ENCODE measurements around the gene ZCCHC4. TPM values are rescaled to one million over a fixed set of nuclear protein-coding genes. Genes with fewer than 3 reads are reported as not detected.

The ZCCHC4 gene
- total RNA-seq, 5 donors from 2014 or later (not counting 1 experiment from before 2014, with no cell fraction given): 10.6 to 12.9 (median 12.0) TPM

GRCh38 chr4:25330335-25330734 is 17.8 kb downstream of the ZCCHC4 start:
- ChIA-PET POLR2A (interaction anchor here (0.7 to 1.5 kb wide), 2 partner anchors 11 to 18 kb away, joined by 4 to 6 read pairs; partner anchors contain the start of gene ZCCHC4 (in 1 of the 2)), CTCF (interaction anchor here in 1 of 2 donors (0.7 to 2.6 kb wide), 2 partner anchors 18 to 1042 kb away, joined by 3 to 10 read pairs; partner anchors contain the start of gene ZCCHC4)
- no peaks in the 10 kb centered on the region for H3K27me3 Mint-ChIP-seq
- WGBS (ENCODE audit: insufficient coverage): no CpG with 5 or more reads among the region's 1 CpG
- Histone ChIP-seq H3K36me3 (ENCODE audit: control insufficient read depth in 2 of 2, extremely low read depth in 1 of 2, insufficient read depth in 1 of 2, low read length in 1 of 2) (peaks cover 4 to 10% of the 10 kb centered on the region in 2 donors), H3K9me3 (no peaks in the 10 kb centered on the region), H3K4me1 (ENCODE audit: control insufficient read depth in 1 of 2, extremely low read depth in 1 of 2, insufficient read depth in 2 of 2, low read length in 2 of 2) (peaks cover 0 to 14% of the 10 kb centered on the region in 2 experiments), H3K27ac (ENCODE audit: low read length) (no peak overlapping the region), H3K4me3 (ENCODE audit: control insufficient read depth in 1 of 2, extremely low read depth in 1 of 2, low read length in 1 of 2) (no peak overlapping the region), H3K27me3 (replicated peaks in 1 of 2; ENCODE audit: control insufficient read depth in 2 of 2, extremely low read depth in 1 of 2, insufficient read depth in 2 of 2, low read length in 1 of 2) (no peaks in the 10 kb centered on the region)
- no peak for DNase-seq
- H3K4me3 Mint-ChIP-seq: no peak overlapping the region
- H3K27ac Mint-ChIP-seq: peak overlapping the region in 1 of 2 donors; percentile 93
- no peak for ATAC-seq (replicated peaks in 1 of 4)
- no peaks in the 10 kb centered on the region for H3K9me3 Mint-ChIP-seq
- peaks cover 21% of the 10 kb centered on the region for H3K36me3 Mint-ChIP-seq
- peaks cover 19 to 20% (median 20%) of the 10 kb centered on the region in 3 donors for H3K4me1 Mint-ChIP-seq

- H3K4me3 Mint-ChIP-seq: peak overlapping the region; percentile 76 to 86 (median 77)
- Histone ChIP-seq H3K4me3 (ENCODE audit: control insufficient read depth in 1 of 2, extremely low read depth in 1 of 2, low read length in 1 of 2) (peak overlapping the region in 1 of 2 donors; percentile 45), H3K36me3 (ENCODE audit: control insufficient read depth in 2 of 2, extremely low read depth in 1 of 2, insufficient read depth in 1 of 2, low read length in 1 of 2) (peaks cover 5 to 10% of the 10 kb centered on the region in 2 donors), H3K4me1 (ENCODE audit: control insufficient read depth in 1 of 2, extremely low read depth in 1 of 2, insufficient read depth in 2 of 2, low read length in 2 of 2) (peaks cover 0 to 14% of the 10 kb centered on the region in 2 experiments), H3K9me3 (no peaks in the 10 kb centered on the region), H3K27me3 (replicated peaks in 1 of 2; ENCODE audit: control insufficient read depth in 2 of 2, extremely low read depth in 1 of 2, insufficient read depth in 2 of 2, low read length in 1 of 2) (no peaks in the 10 kb centered on the region), H3K27ac (ENCODE audit: low read length) (peak overlapping the region; percentile 84)
- ATAC-seq (replicated peaks in 1 of 4) (peak; percentile 47 to 62 (median 49)), DNase-seq (peak in 1 of 35 experiments; percentile 29)
- peak overlapping the region; percentile 93 for H3K27ac Mint-ChIP-seq
- WGBS (ENCODE audit: insufficient coverage): 75% methylated on average over 10 of the region's 12 CpGs
- H3K4me1 Mint-ChIP-seq: peaks cover 19 to 20% (median 20%) of the 10 kb centered on the region in 3 donors
- no peaks in the 10 kb centered on the region for H3K27me3 Mint-ChIP-seq
- ChIA-PET CTCF (interaction anchor here (0.7 to 2.6 kb wide), 7 partner anchors 19 to 1043 kb away, joined by 3 to 20 read pairs (median 5); partner anchors contain the start of genes ZCCHC4 (in 2 of the 2) and SEPSECS (in 1 of the 2)), POLR2A (interaction anchor here (0.7 to 1.5 kb wide), 3 partner anchors 12 to 19 kb away, joined by 4 to 6 read pairs (median 4); partner anchors contain the start of gene ZCCHC4 (in 1 of the 2))
- no peaks in the 10 kb centered on the region for H3K9me3 Mint-ChIP-seq
- peaks cover 16% of the 10 kb centered on the region for H3K36me3 Mint-ChIP-seq
These were observed 18.6 kb downstream of the ZCCHC4 start for GRCh38 chr4:25330905-25331808.

- Mint-ChIP-seq H3K27ac (no peak overlapping the region), H3K9me3 (no peaks in the 10 kb centered on the region), H3K27me3 (no peaks in the 10 kb centered on the region), H3K4me3 (no peak overlapping the region), H3K36me3 (peaks cover 33% of the 10 kb centered on the region), H3K4me1 (no peaks in the 10 kb centered on the region)
- Histone ChIP-seq H3K27ac (ENCODE audit: low read length) (no peak overlapping the region), H3K27me3 (replicated peaks in 1 of 2; ENCODE audit: control insufficient read depth in 2 of 2, extremely low read depth in 1 of 2, insufficient read depth in 2 of 2, low read length in 1 of 2) (no peaks in the 10 kb centered on the region), H3K4me3 (ENCODE audit: control insufficient read depth in 1 of 2, extremely low read depth in 1 of 2, low read length in 1 of 2) (no peak overlapping the region), H3K4me1 (ENCODE audit: control insufficient read depth in 1 of 2, extremely low read depth in 1 of 2, insufficient read depth in 2 of 2, low read length in 2 of 2) (no peaks in the 10 kb centered on the region), H3K36me3 (ENCODE audit: control insufficient read depth in 2 of 2, extremely low read depth in 1 of 2, insufficient read depth in 1 of 2, low read length in 1 of 2) (peaks cover 0 to 13% of the 10 kb centered on the region in 2 donors), H3K9me3 (no peaks in the 10 kb centered on the region)
- ChIA-PET POLR2A (no interaction called here), CTCF (no interaction called here)
- WGBS (ENCODE audit: insufficient coverage): no CpG with 5 or more reads among the region's 2 CpGs
- ATAC-seq (replicated peaks in 1 of 4): no peak
- no peak for DNase-seq
These were observed 31.1 kb downstream of the ZCCHC4 start for GRCh38 chr4:25343671-25344070.

GRCh38 chr4:25345744-25346143 is 33.2 kb downstream of the ZCCHC4 start:
- ATAC-seq (replicated peaks in 1 of 4) (no peak), DNase-seq (no peak)
- Mint-ChIP-seq H3K27ac (no peak overlapping the region), H3K27me3 (no peaks in the 10 kb centered on the region), H3K4me1 (no peaks in the 10 kb centered on the region), H3K4me3 (no peak overlapping the region), H3K36me3 (peaks cover 31% of the 10 kb centered on the region), H3K9me3 (no peaks in the 10 kb centered on the region)
- Histone ChIP-seq H3K9me3 (no peaks in the 10 kb centered on the region), H3K27ac (ENCODE audit: low read length) (no peak overlapping the region), H3K36me3 (ENCODE audit: control insufficient read depth in 2 of 2, extremely low read depth in 1 of 2, insufficient read depth in 1 of 2, low read length in 1 of 2) (peaks cover 0 to 11% of the 10 kb centered on the region in 2 donors), H3K27me3 (replicated peaks in 1 of 2; ENCODE audit: control insufficient read depth in 2 of 2, extremely low read depth in 1 of 2, insufficient read depth in 2 of 2, low read length in 1 of 2) (no peaks in the 10 kb centered on the region), H3K4me1 (ENCODE audit: control insufficient read depth in 1 of 2, extremely low read depth in 1 of 2, insufficient read depth in 2 of 2, low read length in 2 of 2) (no peaks in the 10 kb centered on the region), H3K4me3 (ENCODE audit: control insufficient read depth in 1 of 2, extremely low read depth in 1 of 2, low read length in 1 of 2) (no peak overlapping the region)
- ChIA-PET POLR2A (no interaction called here), CTCF (interaction anchor here (0.7 to 2.1 kb wide), 2 partner anchors 21 to 75 kb away, joined by 3 to 7 read pairs; no protein-coding TSS in a partner anchor)
- 100% methylated on average over 4 of the region's 5 CpGs for WGBS (ENCODE audit: insufficient coverage)

- H3K27ac ChIP-seq (ENCODE audit: low read length): no peak overlapping the region
- no peaks in the 10 kb centered on the region for H3K4me1 Mint-ChIP-seq
- CTCF ChIA-PET: interaction anchor here in 1 of 2 donors (1.5 kb wide), 1 partner anchor 18 kb away, joined by 4 read pairs; no protein-coding TSS in a partner anchor
- no peaks in the 10 kb centered on the region for H3K9me3 Mint-ChIP-seq
- DNase-seq (no peak), ATAC-seq (replicated peaks in 1 of 4) (no peak)
- H3K9me3 ChIP-seq: no peaks in the 10 kb centered on the region
- WGBS (ENCODE audit: insufficient coverage): 100% methylated on average over 1 of the region's 3 CpGs
- H3K4me3 ChIP-seq (ENCODE audit: control insufficient read depth in 1 of 2, extremely low read depth in 1 of 2, low read length in 1 of 2): no peak overlapping the region
- POLR2A ChIA-PET: no interaction called here
- H3K36me3 Mint-ChIP-seq: peaks cover 24% of the 10 kb centered on the region
- no peak overlapping the region for H3K27ac Mint-ChIP-seq
- no peaks in the 10 kb centered on the region for H3K4me1 ChIP-seq (ENCODE audit: control insufficient read depth in 1 of 2, extremely low read depth in 1 of 2, insufficient read depth in 2 of 2, low read length in 2 of 2)
- no peaks in the 10 kb centered on the region for H3K27me3 ChIP-seq (replicated peaks in 1 of 2; ENCODE audit: control insufficient read depth in 2 of 2, extremely low read depth in 1 of 2, insufficient read depth in 2 of 2, low read length in 1 of 2)
- H3K4me3 Mint-ChIP-seq: no peak overlapping the region
- no peaks in the 10 kb centered on the region for H3K27me3 Mint-ChIP-seq
- H3K36me3 ChIP-seq (ENCODE audit: control insufficient read depth in 2 of 2, extremely low read depth in 1 of 2, insufficient read depth in 1 of 2, low read length in 1 of 2): peaks cover 0 to 11% of the 10 kb centered on the region in 2 donors
These were observed 34.3 kb downstream of the ZCCHC4 start for GRCh38 chr4:25346913-25347312.

- no peaks in the 10 kb centered on the region for H3K4me1 Mint-ChIP-seq
- no peaks in the 10 kb centered on the region for H3K9me3 Mint-ChIP-seq
- CTCF ChIA-PET: interaction anchor here in 1 of 2 donors (1.5 kb wide), 1 partner anchor 17 kb away, joined by 4 read pairs; no protein-coding TSS in a partner anchor
- no peaks in the 10 kb centered on the region for H3K27me3 Mint-ChIP-seq
- no peak overlapping the region for H3K27ac Mint-ChIP-seq
- no peak overlapping the region for H3K4me3 Mint-ChIP-seq
- no peaks in the 10 kb centered on the region for H3K4me1 ChIP-seq (ENCODE audit: control insufficient read depth in 1 of 2, extremely low read depth in 1 of 2, insufficient read depth in 2 of 2, low read length in 2 of 2)
- no peak for DNase-seq
- H3K9me3 ChIP-seq: no peaks in the 10 kb centered on the region
- no peaks in the 10 kb centered on the region for H3K27me3 ChIP-seq (replicated peaks in 1 of 2; ENCODE audit: control insufficient read depth in 2 of 2, extremely low read depth in 1 of 2, insufficient read depth in 2 of 2, low read length in 1 of 2)
- no CpG with 5 or more reads among the region's 2 CpGs for WGBS (ENCODE audit: insufficient coverage)
- no peak overlapping the region for H3K27ac ChIP-seq (ENCODE audit: low read length)
- POLR2A ChIA-PET: no interaction called here
- no peak for ATAC-seq (replicated peaks in 1 of 4)
- H3K36me3 Mint-ChIP-seq: peaks cover 25% of the 10 kb centered on the region
- H3K4me3 ChIP-seq (ENCODE audit: control insufficient read depth in 1 of 2, extremely low read depth in 1 of 2, low read length in 1 of 2): no peak overlapping the region
- peaks cover 0 to 10% of the 10 kb centered on the region in 2 donors for H3K36me3 ChIP-seq (ENCODE audit: control insufficient read depth in 2 of 2, extremely low read depth in 1 of 2, insufficient read depth in 1 of 2, low read length in 1 of 2)
These were observed 34.9 kb downstream of the ZCCHC4 start for GRCh38 chr4:25347473-25347872.
